ENCODE data around the gene CD5L. TPM values are rescaled to one million over a fixed set of nuclear protein-coding genes. Genes with fewer than 3 reads are reported as not detected.

The CD5L gene
- total RNA-seq, result not detected

GRCh38 chr1:157841708-157842107, at the start of gene CD5L:
Gene CD5L, minus strand, starts transcription at chr1:157841808. Its CDS starts 107 bp downstream, at chr1:157841701.
- 62% methylated on average over 3 of the region's 3 CpGs for WGBS
- H3K36me3 ChIP-seq, result no peaks in the 10 kb centered on the region
- H3K27ac ChIP-seq, result no peak within 1 kb of the TSS
- H3K4me1 ChIP-seq, result no peaks in the 10 kb centered on the region
- H3K27me3 ChIP-seq, result no peaks in the 10 kb centered on the region
- TF ChIP-seq POLR2A (IDR thresholded peaks at IDR 0.05) (no peak), CTCF (IDR thresholded peaks at IDR 0.05) (no peak), POLR2AphosphoS5 (IDR thresholded peaks at IDR 0.05) (no peak), EP300 (IDR thresholded peaks at IDR 0.05) (no peak)
- no peaks in the 10 kb centered on the region for H3K9me3 ChIP-seq
- H3K4me3 ChIP-seq, result no peak within 1 kb of the TSS
- DNase-seq (ENCODE audit: low spot score in 2 of 2), result no peak

- no peaks in the 10 kb centered on the region for H3K36me3 ChIP-seq
- H3K9me3 ChIP-seq, result no peaks in the 10 kb centered on the region
- no peak overlapping the region for H3K4me3 ChIP-seq
- peaks cover 3% of the 10 kb centered on the region for H3K27me3 ChIP-seq
- TF ChIP-seq CTCF (IDR thresholded peaks at IDR 0.05) (no peak), POLR2AphosphoS5 (IDR thresholded peaks at IDR 0.05) (no peak), POLR2A (IDR thresholded peaks at IDR 0.05) (no peak), EP300 (IDR thresholded peaks at IDR 0.05) (no peak)
- H3K27ac ChIP-seq, result no peak overlapping the region
- 85% methylated on average over 2 of the region's 2 CpGs for WGBS
- DNase-seq (ENCODE audit: low spot score in 2 of 2), result no peak
- no peaks in the 10 kb centered on the region for H3K4me1 ChIP-seq
These were observed 41.0 kb upstream of the CD5L start for GRCh38 chr1:157882580-157882979.

- Histone ChIP-seq H3K4me3 (no peak overlapping the region), H3K27me3 (no peaks in the 10 kb centered on the region), H3K9me3 (no peaks in the 10 kb centered on the region), H3K36me3 (no peaks in the 10 kb centered on the region), H3K27ac (no peak overlapping the region), H3K4me1 (no peaks in the 10 kb centered on the region)
- DNase-seq (ENCODE audit: low spot score in 2 of 2), result no peak
- TF ChIP-seq POLR2AphosphoS5 (IDR thresholded peaks at IDR 0.05), result no peak
- TF ChIP-seq EP300 (IDR thresholded peaks at IDR 0.05), result no peak
- TF ChIP-seq POLR2A (IDR thresholded peaks at IDR 0.05), result no peak
- TF ChIP-seq CTCF (IDR thresholded peaks at IDR 0.05), result no peak
- 33% methylated on average over 4 of the region's 4 CpGs for WGBS
These were observed 39.0 kb upstream of the CD5L start for GRCh38 chr1:157880621-157881020.

- H3K36me3 ChIP-seq, result no peaks in the 10 kb centered on the region
- no peak for TF ChIP-seq POLR2A (IDR thresholded peaks at IDR 0.05)
- TF ChIP-seq CTCF (IDR thresholded peaks at IDR 0.05), result no peak
- no peak for TF ChIP-seq POLR2AphosphoS5 (IDR thresholded peaks at IDR 0.05)
- no peak for TF ChIP-seq EP300 (IDR thresholded peaks at IDR 0.05)
- WGBS, result 21% methylated on average over 4 of the region's 4 CpGs
- no peaks in the 10 kb centered on the region for H3K9me3 ChIP-seq
- H3K27ac ChIP-seq, result no peak overlapping the region
- H3K4me3 ChIP-seq, result no peak overlapping the region
- H3K4me1 ChIP-seq, result no peaks in the 10 kb centered on the region
- DNase-seq (ENCODE audit: low spot score in 2 of 2), result no peak
- no peaks in the 10 kb centered on the region for H3K27me3 ChIP-seq
These were observed 36.5 kb upstream of the CD5L start for GRCh38 chr1:157878059-157878458.

GRCh38 chr1:157870490-157870889, 28.9 kb upstream of the CD5L start:
- H3K4me3 ChIP-seq, result no peak overlapping the region
- DNase-seq (ENCODE audit: low spot score in 2 of 2), result no peak
- TF ChIP-seq POLR2AphosphoS5 (IDR thresholded peaks at IDR 0.05) (no peak), EP300 (IDR thresholded peaks at IDR 0.05) (no peak), CTCF (IDR thresholded peaks at IDR 0.05) (no peak), POLR2A (IDR thresholded peaks at IDR 0.05) (no peak)
- no peak overlapping the region for H3K27ac ChIP-seq
- no peaks in the 10 kb centered on the region for H3K4me1 ChIP-seq
- H3K27me3 ChIP-seq, result no peaks in the 10 kb centered on the region
- H3K36me3 ChIP-seq, result no peaks in the 10 kb centered on the region
- H3K9me3 ChIP-seq, result no peaks in the 10 kb centered on the region
